Epithelial cell of proximal tubule (primary cell): ENCODE results near the gene MYO7B. TPM values are rescaled to one million over a fixed set of nuclear protein-coding genes. Genes with fewer than 3 reads are reported as not detected.

ENCODE experiments used
- DNase-seq: peaks from one replicate; pipeline ENCODE4 v3.0.0-alpha.2; 2011; ENCODE audit warnings: low read depth
- H3K4me3 ChIP-seq: 2 replicates; pipeline ENCODE4 v1.5.1; 2011; ENCODE audit warnings: low read depth, mild to moderate bottlenecking, low read length
- total RNA-seq: library from RNA; depleted of rRNA; stranded (reverse); fragments of >200 nt; gene quantifications from 2 replicates; pipeline ENCODE4 v1.2.3, GENCODE V29; 2015
- TF ChIP-seq, protein P1 (sequence below): conservative IDR thresholded peaks from 2 replicates; pipeline ENCODE4 v1.5.1; 2012; ENCODE audit warnings: low read depth, mild to moderate bottlenecking, low read length

The MYO7B gene
- total RNA-seq, 1 donor from 2014 or later, result not detected

- TF ChIP-seq, protein P1, sequence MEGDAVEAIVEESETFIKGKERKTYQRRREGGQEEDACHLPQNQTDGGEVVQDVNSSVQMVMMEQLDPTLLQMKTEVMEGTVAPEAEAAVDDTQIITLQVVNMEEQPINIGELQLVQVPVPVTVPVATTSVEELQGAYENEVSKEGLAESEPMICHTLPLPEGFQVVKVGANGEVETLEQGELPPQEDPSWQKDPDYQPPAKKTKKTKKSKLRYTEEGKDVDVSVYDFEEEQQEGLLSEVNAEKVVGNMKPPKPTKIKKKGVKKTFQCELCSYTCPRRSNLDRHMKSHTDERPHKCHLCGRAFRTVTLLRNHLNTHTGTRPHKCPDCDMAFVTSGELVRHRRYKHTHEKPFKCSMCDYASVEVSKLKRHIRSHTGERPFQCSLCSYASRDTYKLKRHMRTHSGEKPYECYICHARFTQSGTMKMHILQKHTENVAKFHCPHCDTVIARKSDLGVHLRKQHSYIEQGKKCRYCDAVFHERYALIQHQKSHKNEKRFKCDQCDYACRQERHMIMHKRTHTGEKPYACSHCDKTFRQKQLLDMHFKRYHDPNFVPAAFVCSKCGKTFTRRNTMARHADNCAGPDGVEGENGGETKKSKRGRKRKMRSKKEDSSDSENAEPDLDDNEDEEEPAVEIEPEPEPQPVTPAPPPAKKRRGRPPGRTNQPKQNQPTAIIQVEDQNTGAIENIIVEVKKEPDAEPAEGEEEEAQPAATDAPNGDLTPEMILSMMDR, result no peak
- H3K4me3 ChIP-seq, result no peak overlapping the region
- no peak for DNase-seq
Observed at GRCh38 chr2:127638361-127639110, 103.1 kb downstream of the MYO7B start.

GRCh38 chr2:127639111-127639474, 103.6 kb downstream of the MYO7B start:
- H3K4me3 ChIP-seq, result no peak overlapping the region
- no peak for DNase-seq
- TF ChIP-seq, protein P1, result no peak

DNA sequence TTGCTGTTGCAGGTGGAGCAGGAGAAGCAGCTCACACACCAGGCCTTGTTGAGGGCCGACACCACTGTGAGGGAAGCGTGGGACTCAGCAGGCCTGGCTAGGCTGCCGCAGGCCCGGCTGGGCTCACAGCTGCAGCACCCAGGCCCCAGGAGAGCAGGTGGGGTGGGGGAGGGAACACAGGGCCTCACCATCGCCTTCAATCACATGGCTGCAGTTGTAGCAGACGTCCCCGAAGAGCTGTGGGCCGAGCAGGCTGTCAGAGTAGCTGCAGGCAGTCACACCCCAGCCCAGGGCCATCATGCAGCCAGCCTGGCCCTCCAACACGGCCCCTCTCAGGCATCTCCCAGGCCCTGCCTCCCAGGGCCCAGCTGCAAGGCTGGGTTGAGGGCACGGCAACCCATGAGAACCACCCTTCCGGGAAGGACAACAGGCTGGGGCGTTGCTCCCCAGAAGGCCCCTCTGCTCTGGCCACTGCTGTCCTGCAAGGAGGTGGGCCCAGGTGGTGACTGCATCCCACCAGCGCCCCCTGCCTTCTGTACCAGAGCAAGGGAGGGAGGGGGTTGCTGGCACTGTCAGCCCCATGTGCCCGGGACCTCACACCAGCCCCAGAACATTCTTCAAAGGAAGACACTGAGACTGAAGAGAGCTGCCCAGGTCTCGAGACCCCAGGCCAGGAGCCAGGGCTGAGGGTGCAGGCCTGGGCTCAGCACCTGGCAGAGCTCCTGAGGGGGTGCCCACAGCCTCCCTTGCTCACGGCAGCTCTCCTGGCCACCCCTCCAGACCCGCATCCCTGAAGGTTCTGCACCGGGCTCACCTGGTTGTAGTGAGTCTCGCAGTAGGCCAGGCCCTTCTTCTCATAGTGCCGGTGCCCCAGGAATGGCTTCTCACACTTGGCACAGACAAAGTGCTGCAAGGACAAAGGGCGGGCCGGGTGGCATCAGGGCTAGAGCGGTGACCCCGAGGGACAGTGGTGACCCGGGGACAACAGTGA, 104.9 kb downstream of the MYO7B start:
- TF ChIP-seq, protein P1, result peak; percentile 28
- no peak for DNase-seq
- H3K4me3 ChIP-seq, result no peak overlapping the region

DNA sequence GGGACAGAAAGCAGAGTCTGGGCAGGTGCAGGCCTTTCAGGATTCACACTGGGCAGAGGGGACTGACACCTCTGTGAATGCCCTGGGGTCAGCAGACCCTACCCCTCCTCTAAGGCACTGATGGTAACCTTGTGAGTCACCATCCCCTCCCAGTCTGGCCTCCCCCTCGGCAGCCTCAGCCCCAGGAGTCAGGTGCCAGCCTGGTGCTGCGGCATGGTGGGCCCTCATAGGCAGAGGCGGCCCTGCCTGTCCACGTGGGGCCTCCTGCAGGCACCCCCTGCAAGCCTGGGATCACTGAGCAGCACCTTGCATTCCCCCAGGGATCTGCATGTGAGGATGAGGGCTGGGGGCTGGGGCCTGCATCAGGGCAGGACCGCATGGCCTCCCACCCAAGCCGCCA, 105.7 kb downstream of the MYO7B start:
- H3K4me3 ChIP-seq, result no peak overlapping the region
- no peak for DNase-seq
- TF ChIP-seq, protein P1, result no peak

GRCh38 chr2:127641846-127642507, 106.5 kb downstream of the MYO7B start:
- TF ChIP-seq, protein P1, result no peak
- no peak overlapping the region for H3K4me3 ChIP-seq
- no peak for DNase-seq

- TF ChIP-seq, protein P1, result no peak
- DNase-seq, result no peak
- H3K4me3 ChIP-seq, result no peak overlapping the region
Observed at GRCh38 chr2:127642706-127643438, 107.4 kb downstream of the MYO7B start.
